ELR (cell line): ENCODE data around the gene DNAJC30.

ENCODE experiments used
- DNase-seq: peaks from one replicate; pipeline ENCODE4 v3.0.0-alpha.2; 2015; ENCODE audit warnings: low read depth

Gene DNAJC30

DNA sequence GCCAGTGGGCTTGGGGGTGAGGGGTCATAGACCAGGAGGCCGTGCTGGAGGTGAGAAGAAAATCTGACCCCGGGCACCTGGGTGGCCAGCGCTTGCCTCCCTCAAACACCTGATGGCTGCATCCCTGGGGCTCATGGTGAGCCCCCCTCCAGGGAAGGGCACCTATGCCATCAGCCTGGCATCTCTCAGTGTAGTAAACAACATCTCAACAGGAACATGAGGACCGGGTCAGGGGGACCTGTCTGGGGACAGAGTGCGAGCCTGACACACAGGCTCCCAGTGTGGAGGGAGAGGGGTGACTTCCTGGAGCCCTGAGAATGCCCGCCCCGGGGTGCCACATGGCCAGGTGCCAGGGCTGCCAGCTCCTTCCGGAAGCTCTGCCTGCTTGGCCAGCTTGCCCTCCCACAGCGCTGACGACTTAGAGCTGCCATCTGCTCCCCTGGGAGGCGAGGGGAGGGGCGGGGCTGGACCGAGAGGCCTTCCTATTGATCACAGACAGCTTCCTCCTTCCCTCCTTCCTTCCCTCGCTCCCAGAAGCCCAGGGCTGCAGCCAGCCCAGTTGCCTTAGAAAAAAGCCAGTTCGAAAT is 23.9 kb upstream of the DNAJC30 start:
- no peak for DNase-seq

DNA sequence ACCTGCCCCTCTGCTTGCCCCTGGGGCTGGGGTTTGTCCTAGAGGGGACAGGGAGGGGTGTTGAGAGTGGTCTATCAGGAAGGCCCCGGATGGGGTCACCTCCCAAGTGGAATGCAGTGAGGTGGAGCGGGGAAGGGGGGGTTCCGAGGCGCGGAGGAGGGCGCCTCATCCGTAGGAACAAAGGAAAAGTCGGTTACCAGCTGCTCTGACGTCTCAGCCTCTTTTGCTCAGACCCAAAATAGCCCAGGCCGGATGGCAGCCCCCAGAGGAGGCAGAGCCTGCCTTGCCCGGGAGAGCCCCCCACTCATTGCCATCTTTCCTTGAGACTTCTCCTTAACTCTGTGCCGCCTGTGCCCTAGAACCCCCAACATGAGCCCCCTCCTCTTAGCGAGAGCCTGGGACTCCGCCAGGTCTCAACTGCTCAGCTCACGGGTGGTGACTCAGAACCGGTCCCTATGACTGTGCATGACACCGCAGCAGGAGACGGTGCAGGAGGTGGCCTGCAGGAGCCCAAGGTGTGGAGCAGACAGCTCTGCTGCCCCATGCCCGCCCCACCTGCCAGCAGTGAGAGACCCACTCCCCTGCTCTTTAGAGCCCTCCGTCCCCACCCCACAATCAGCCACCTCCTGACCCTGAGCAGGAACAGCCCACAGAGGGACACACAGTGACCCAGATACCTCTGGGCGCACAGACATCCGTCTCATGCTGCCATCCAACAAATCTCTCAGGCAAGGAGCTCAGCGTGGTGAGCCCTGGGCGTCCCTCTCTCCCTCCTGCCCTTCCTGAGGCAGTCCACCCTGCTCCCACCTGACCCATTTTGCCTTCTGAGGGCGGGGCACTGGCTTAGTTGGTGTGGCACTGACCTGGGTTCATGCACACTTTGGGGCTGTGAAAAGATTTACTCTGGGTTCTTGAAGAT is 23.1 kb upstream of the DNAJC30 start:
- peak; percentile 72 for DNase-seq

DNA sequence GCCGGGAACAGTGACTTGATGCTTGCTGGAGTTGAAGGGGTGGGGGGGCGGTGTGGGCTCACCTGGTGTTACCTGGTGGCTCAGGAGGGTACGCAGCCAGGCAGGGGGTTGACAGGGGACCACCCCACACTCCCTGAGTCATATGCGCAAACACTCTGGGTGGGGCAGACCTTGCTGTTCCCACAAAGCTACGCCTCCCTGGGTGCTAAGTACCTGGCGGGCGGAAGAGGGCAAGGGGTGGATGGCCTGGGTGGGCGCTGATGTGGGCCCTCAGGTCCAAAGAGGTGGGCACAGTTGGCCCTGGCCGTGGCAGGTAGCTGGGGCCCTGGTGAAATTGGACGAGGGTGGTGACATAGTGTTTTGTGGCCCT is 22.3 kb upstream of the DNAJC30 start:
- no peak for DNase-seq

DNA sequence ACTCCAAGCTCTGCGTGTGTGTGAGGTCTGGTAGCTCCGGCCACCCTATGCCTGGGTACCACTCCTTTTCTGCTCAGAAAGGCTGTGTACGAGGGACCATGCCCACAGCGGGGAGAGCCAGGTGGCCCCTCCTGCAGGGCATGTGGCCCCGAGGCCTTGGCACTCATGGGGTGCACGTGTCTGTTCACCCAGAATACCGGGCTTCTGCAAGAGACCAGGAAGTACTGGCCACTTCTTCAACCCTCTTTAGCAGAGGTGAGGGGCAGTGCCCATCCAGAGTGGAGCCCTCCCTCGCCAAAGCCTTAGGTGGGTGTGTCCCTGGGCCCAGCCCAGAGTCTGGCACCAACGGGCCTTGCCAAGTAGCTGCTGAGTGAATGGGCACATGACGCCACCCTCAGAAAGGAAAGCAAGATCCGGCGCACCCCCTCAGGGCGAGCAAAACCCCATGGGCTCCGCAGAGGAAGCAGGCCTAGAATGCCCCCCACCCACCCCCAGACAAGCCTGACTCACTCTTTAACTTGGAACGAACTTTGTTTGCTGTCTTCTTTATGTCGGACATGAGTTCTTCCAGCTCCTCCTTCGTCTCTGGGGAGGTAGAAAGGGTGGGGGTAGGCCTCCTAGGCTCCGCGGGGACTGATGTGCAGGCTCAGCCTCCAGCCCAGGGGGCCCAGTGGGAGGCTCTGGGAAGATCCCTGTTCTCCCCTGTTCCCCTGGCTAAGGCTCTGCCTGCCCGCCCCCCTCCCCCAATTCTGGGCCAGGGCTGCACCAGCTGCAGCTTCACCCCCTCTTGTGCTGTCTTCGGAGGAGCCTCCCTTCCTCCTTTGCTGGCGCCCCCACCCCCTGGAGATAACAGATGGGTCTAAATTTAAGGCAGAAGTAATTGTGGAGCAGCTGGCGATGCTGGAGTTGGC is 21.6 kb upstream of the DNAJC30 start:
- DNase-seq = no peak

DNA sequence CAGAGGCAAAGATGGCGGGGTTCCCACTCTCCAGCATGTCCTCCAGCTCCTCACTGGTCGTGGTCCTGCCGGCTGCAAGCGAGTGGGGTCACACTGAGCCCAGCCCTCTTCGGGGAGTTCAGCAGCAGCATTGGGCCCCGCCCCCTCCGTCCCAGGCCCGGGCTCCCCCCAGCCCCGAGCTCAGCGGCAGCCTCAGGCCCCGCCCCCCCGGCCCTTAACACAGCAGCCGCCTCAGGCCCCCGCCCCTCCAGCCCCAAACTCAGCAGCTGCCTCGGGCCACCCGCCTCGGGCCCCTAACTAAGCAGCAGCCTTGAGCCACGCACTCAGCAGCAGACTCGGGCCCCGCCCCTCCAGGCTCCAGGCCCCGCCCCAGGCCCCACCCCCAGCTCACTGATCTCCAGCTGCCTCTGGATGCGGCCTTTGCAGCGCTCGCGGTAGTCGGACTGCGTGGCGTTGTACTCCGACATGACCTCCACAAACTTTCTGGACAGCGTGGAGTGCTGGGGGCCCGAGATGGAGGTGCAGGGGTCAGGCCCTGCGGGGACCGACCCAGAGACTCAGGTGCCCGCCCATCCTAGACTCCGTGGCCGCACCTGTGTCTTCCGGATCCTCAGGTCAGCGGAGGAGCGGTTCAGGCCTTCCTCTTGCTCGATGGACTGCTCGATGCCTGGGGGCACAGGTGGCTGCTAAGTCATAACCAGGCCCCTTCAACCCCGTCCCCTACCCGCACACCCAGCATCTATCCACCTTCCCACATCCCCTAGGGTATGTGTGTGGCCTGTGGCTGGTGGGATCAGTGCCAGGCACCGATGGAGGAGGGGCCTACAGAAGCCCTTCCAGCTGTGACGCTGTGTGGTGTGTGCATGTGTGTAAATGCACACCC is 20.7 kb upstream of the DNAJC30 start:
- no peak for DNase-seq

DNA sequence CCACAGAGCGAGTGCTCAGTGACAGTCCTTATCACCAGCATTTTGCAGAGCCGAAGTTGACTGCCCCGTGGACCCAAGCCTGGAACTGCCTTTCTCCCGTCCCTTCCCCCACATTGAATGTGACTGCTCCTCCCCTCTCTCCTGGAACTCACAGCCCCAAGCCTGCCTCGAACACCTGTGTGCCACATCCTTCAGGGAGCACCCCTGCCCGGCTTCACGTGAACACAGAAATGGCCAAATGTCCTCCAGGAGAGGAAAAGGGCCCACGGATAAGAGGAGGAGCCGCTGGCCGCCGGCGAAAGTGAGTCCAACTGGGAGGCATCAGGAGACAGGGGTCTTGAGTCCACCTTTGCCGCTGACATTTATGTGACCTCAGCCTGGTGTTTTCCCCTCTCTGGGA is 20.0 kb upstream of the DNAJC30 start:
- DNase-seq = no peak

DNA sequence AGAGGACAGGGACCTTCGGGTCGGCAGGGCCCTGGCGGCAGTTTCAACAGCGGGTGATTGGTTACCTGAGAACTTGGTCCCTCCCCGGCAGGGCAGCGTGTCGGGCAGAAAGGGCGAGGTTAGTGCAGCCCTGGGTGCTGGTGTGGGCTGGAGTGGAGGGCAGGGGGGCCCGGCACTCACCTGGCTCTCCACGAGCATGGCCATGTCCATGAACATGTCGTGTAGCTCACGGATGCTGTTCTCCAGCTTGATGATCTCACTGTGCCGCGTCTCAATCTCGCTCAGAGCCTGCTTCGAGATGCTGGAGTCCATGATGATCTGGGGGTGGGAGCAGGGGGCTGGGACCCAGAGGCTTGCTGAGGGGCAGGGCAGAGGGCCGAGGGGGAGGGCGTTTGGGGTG is 19.4 kb upstream of the DNAJC30 start:
- DNase-seq = no peak

DNA sequence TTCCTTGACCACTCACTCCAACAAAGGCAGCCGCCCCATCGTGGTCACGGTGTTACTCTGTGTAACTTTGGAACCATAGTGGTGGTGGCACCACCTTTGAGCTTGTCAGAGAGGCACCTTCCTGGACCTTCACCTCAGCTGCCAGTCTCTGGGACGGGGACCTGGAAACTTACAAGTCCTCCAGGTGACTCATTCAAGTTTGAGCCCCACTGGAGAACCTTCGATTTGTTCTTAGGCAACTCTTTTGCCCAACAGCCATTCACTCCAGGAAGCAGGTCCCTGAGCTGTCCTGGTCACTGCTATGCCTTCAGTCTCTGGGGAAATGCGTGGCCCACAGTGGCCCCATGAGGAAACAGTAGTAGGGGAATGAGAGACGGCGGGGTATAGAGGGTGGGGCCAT is 19.0 kb upstream of the DNAJC30 start:
- DNase-seq = no peak

DNA sequence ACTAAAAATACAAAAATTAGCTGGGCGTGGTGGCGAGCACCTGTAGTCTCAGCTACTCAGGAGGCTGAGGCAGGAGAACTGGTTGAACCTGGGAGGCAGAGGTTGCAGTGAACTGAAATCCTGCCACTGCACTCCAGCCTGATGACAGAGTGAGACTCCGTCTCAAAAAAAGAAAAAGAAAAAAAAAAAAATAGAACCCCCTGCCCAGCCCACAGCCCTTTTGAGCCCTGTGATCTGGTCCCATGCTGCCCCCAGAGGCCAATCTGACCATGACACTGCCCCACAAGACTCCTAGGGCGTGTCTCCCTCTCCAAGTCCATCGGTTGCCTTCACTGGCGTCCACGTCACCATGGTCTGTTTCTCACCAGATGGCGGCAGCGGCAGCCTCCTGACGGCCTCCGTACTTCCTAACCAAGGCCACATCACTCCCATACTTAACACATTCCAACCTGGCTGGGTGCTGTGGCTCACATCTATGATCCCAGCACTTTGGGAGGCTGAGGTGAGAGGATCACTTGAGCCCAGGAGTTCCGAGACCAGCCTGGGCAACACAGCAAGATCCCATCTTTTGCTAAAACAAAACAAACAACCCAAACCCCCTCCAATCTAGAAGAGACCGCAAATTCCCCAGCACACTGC is 18.2 kb upstream of the DNAJC30 start:
- peak; percentile 78 for DNase-seq

DNA sequence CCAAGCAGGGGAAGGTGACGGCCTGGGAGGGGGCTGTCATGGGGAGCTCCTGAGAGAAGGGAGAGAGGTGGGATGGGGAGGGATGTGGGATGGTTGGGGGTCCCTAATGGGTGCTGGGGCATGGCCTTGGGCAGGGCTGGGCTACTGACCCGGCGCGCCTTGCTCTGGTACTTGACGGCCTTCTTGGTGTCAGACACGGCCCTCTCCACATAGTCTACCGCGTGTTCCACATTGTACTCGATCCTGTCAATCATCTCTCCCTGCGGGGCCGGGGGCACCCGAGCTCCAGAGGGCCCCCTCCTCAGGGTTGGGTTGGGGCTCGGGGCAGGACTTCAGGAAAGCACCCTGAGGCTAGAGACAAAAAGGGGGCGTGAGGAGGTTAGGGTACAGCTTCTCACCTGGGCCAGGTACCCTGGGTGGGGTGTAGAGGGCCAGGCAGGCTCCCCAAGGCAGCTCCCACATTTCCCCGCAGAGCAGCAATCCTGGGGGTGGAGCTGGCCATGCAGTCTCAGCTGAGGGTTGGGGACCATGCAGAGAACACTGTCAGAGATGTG is 17.4 kb upstream of the DNAJC30 start:
- DNase-seq = no peak

DNA sequence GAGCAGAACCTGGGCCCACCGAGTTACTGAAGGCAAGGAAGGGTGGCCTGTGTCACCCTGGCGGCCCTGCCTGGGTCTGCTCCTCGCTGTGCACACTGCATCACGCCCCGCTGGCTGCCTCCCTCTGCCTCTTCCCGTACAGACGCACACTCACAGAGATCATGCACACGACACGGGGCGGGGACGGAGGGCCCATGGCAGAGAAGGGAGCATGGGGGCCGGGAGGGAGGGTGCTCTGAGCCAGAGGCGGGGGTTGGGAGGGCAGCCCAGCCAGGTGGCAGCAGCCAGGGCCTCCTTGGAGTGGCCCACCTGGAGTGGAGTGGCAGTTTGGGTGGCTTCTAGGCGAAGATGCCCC is 16.8 kb upstream of the DNAJC30 start:
- no peak for DNase-seq

DNA sequence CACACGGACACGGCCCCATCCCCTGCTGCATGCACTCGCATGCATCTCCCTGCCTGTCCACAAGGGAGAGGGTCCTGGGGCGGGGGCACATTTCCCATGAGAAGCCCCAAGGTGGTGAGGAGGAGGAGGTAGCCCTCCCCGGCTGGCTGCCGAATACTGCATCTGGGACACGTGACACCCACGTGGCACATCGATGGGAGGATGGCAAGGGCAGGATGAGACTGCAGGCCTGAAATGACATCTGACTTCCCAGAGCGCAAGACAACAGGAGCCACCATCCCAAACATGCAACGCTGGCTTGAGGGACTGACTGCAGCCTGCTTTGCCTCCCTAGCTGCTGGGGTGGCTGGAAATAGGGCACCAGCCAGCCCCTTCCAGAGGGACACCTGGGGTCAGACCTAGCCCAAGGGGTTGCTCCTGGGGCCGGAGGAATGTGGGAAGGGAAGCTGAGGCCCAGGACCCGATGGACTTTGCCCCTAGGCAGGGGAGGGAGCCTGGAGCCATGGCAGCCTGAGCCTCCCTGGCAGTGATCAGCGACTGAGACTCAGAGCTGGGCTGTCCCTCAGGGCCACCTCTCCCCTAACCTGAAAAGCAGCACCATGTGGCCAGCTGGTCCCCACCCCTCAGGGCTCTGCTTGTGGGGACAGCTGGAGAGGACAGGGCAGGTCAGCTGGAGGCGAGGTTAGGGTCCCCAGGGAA is 16.3 kb upstream of the DNAJC30 start:
- DNase-seq = no peak

DNA sequence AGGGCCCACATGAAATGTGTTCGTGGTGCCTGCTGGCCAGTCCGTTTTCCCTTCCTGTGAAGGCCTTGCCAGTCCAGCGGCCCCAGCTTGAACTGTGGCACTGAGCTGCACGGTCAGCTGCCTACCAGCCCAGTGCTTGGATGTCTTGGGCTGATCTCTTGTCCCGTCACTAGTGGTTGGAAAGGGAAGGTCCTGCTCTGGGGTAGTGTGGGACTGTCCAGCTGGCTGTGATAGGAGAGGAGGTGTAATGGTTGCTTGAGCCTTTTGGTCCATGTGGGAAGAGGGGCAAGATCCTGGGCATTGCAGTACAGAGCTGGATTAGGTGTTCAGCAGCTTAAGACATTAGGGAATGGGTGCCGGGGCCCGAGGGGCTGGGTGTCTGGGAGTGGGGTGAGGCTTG is 15.2 kb upstream of the DNAJC30 start:
- no peak for DNase-seq

DNA sequence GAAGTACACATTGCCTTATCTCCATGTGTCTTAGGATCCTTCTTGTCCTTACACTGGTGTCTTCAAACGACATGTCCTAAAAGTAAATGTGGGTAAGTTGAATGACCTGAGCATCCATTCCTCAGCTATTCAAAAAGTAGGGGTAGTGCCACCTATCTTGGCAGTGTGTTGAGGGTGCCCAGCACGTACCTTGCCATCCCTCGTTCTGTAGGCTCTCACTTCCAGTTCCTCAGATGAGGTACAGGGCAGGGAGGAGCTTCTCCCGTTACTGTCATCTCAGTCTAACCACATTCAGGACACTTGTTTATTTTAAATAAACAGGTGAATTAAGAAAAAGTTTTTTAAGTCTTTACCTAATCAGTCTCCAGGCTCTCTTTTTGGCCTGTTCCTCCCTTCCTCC is 13.1 kb upstream of the DNAJC30 start:
- DNase-seq = no peak

DNA sequence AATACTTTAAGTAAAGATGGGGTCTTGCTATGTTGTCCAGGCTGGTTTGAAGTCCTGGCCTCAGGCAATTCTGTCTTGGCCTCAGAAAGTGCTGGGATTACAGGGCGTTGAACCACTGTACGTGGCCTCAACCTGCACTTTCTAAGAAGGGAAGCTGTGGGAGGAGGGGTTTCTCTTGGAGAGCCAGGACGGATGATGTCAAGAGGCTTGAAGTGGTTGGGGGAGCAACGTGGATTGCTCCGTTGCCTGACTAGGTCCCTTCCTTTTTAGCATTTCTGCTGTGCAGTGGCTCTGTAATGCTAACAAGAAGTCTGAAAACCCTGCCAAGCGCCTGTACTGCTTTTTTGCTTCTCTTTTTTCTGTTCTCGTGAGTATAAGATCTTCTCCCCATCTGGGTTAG is 7.4 kb upstream of the DNAJC30 start:
- no peak for DNase-seq

DNA sequence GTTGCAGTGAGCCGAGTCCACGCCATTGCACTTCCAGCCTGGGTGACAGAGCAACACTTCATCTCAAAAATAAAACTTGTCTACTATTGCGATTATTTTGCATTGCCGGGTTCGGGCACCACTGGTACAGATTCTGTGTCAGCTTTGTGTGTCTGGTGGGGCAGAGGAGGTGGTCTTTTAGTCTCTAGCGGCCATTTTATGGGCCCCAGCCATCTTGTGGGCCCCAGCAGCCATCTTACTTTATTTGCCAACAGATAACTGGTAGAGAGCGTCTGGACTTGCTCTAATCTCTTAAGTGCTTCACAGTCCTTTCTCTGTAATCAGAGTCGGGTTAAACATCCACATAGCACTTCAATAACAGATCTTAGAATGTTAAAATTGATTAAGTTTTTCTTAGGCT is 5.0 kb upstream of the DNAJC30 start:
- DNase-seq = no peak

DNA sequence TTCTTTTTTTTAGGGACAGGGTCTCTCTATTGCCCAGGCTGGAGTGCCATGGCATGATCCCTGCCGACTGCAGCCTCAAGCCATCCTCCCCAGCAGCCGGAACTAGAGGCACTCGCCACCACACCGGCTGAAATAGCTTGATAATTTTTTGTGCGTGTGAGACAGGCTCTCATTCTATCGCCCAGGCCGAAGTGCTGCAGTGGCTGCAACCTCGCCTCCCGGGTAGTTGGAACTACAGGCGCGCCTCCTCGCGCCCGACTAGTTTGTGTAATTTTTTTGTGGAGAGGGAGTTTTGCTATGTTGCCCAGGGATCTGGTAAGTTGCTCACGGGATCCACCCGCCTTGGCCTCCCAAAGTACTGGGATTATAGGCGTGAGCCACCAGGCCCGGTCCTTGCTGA is 2.1 kb upstream of the DNAJC30 start:
- DNase-seq = no peak

DNA sequence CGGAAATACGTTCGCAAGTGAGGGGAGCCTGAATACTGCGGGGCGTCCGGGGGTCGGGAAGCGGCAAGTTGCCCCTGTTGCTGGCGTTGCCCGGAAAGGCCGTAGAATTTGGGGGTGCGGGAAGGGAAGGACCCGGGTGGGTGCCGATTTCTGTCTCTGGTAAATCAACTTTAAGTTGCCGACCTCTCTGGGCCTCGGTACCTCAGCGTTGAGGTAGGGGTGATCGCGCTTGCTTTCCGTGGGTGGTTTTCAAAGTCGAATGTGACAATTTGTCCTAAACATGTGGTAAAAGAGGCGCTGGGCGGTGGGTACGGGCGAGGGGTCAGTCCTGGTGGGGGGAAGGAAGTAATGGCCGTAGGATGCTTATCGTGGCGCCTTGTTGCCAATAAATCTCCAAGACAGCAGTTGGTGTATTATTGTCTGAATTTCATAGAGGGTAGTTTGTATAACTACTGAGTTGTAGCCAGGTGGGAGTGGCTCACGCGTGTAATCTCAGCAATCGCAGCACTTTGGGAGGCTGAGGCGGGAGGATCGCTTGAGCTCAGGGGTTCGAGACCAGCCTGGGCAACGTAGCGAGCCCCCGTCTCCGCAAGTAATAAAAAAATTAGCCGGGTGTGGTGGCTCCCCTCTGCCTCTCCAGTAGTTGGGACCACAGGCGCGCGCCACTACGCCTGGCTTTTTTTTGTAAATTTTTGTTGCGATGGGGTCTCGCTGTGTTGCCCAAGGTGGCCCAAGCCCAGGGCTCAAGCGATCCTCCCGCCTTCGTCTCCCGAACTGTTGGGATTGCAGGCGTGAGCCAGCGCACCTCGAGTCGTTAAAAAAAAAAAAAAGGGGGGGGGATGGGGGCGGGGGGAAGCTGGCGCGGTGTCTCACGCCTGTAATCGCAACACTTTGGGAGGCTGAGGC is 788 bp upstream of the DNAJC30 start:
- DNase-seq = no peak

DNA sequence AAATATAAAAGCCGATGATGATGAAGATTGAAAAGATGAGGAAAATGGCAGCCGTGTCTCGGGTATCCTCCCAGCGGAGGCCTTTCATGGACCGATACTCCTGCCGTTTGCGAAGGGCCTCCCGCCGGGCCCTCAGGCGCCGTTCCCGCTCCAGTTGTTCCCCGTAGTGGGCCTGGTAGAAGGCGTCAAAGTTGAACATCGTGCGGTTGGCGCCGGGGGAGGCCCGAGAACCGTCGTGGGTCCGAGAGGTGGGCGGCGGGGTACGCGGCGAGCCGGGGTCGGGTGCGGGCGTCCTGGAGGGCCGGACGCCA is 553 bp downstream of the DNAJC30 start:
- DNase-seq = no peak

DNA sequence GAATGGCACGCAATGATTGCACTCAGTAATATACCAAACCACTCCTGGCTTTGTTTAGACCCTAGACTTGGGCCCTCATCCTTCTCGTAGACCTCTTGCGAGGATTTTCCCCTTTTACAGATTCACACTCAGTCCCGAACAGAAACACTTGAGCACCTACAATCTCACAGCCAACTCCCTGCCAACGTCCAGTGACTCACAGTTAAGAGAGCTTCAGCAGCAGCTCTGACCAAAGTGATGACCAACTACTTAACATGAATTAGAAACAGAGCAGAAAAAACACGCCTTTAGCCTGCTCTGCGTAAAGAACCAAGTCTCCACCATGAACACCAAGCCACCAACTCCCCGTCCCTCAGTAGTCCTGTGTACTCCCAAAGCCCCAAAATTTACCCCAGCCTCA is 2.2 kb downstream of the DNAJC30 start:
- peak; percentile 69 for DNase-seq
